Keratinocyte (primary cell): ENCODE results near the gene NNAT.

Source experiments
- CTCF ChIP-seq, 3 experiments: IDR thresholded peaks in 1 of 3; conservative IDR thresholded peaks in 1 of 3; optimal IDR thresholded peaks in 1 of 3; 2 replicates in 2 of 3; 3 replicates in 1 of 3; pipeline versions ENCODE3 to v1.5.1; 2011; ENCODE audit warnings: low read length in 3 of 3, mild to moderate bottlenecking in 3 of 3, moderate library complexity in 2 of 3, control low read depth in 1 of 3, inconsistent platforms in 1 of 3; ENCODE audit not compliant: insufficient read depth in 2 of 3; ENCODE audit errors: extremely low read depth in 1 of 3
- EZH2 ChIP-seq: IDR thresholded peaks from one replicate; pipeline ENCODE4 v1.6.1; 2012; ENCODE audit warnings: inconsistent platforms, mild to moderate bottlenecking, low read length, moderate library complexity

- no peak for TF ChIP-seq CTCF (optimal IDR thresholded peaks at IDR 0.05 in 1 of 3, IDR thresholded peaks at IDR 0.05 in 1 of 3, conservative IDR thresholded peaks at IDR 0.05 in 1 of 3; ENCODE audit: extremely low read depth in 1 of 3, insufficient read depth in 2 of 3, low read length in 3 of 3)
- no peak for TF ChIP-seq EZH2
Measured at GRCh38 chr20:37471741-37472235, 49.3 kb upstream of the NNAT start.
